ENCODE results near the gene BEX1.
"Not testable (repeated sequence)": the region's sequence is repeated elsewhere in the genome, so short reads cannot be mapped to it uniquely, and the experiment has no call there.

The BEX1 gene

GRCh38 chrX:103061486-103061885 is 2.5 kb downstream of the BEX1 start:
- DNase-seq (ENCODE audit: insufficient read length, low spot score) (no peak), FAIRE-seq (no peak)
- no peak for TF ChIP-seq POLR2A (IDR thresholded peaks at IDR 0.05; ENCODE audit: low read depth, low read length)

- DNase-seq (ENCODE audit: insufficient read length, low spot score) (no peak), FAIRE-seq (no peak)
- TF ChIP-seq POLR2A (IDR thresholded peaks at IDR 0.05; ENCODE audit: low read depth, low read length), result no peak
These were observed 7.1 kb downstream of the BEX1 start for GRCh38 chrX:103056902-103057301.

- FAIRE-seq, result no peak
- DNase-seq (ENCODE audit: insufficient read length, low spot score), result no peak
These were observed 11.3 kb downstream of the BEX1 start for GRCh38 chrX:103052625-103053024.

GRCh38 chrX:103051260-103051789 is 12.6 kb downstream of the BEX1 start:
- DNase-seq (ENCODE audit: insufficient read length, low spot score) (no peak), FAIRE-seq (no peak)
- TF ChIP-seq POLR2A (IDR thresholded peaks at IDR 0.05; ENCODE audit: low read depth, low read length), result no peak

More at GRCh38 chrX:103052625-103053024, 11.3 kb downstream of the BEX1 start:
- no peak for TF ChIP-seq POLR2A (IDR thresholded peaks at IDR 0.05; ENCODE audit: low read depth, low read length)

- not testable (repeated sequence) for FAIRE-seq; DNase-seq (ENCODE audit: insufficient read length, low spot score)
These were observed 30.6 kb downstream of the BEX1 start for GRCh38 chrX:103033371-103033770.

- TF ChIP-seq POLR2A (IDR thresholded peaks at IDR 0.05; ENCODE audit: low read depth, low read length), result no peak
- FAIRE-seq (no peak), DNase-seq (ENCODE audit: insufficient read length, low spot score) (no peak)
These were observed 46.4 kb downstream of the BEX1 start for GRCh38 chrX:103017542-103017941.

GRCh38 chrX:103012945-103013344 is 51.0 kb downstream of the BEX1 start:
- FAIRE-seq, result no peak
- TF ChIP-seq POLR2A (IDR thresholded peaks at IDR 0.05; ENCODE audit: low read depth, low read length), result no peak
- DNase-seq (ENCODE audit: insufficient read length, low spot score), result no peak
